GM12864 (cell line): ENCODE measurements around the gene SPINK8.

Experiments used
- DNase-seq: peaks from one replicate; pipeline ENCODE4 v3.0.0-alpha.2; 2011; ENCODE audit warnings: low read depth
- H3K4me3 ChIP-seq: 2 replicates; pipeline ENCODE4 v1.5.1; 2011; ENCODE audit warnings: mild to moderate bottlenecking, low read depth, low read length, control low read depth
- TF ChIP-seq, protein P1 (sequence below): IDR thresholded peaks from 2 replicates; pipeline ENCODE4 v1.5.1; 2011; ENCODE audit warnings: low read depth, mild to moderate bottlenecking, moderate library complexity, low read length, control low read depth, inconsistent platforms; ENCODE audit errors: missing control alignments

SPINK8 gene

DNA sequence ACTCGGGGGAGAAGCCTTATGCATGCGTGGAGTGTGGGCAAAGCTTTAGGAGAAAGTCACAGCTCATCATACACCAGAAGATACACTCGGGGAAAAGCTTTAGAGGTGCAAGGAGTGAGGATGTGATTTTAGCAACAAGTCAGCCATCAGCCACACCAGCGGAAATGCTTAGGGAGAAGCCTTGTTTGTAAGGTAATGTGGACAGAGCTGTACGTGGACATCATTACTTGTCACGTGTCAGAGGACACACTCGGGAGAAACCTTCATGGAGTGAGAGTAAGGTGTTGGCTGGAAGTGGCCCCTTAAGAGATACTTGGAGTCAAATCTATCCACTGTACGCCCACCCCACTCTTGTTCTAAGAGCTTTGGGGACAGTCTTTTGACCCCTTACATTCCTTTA, 63.9 kb downstream of the SPINK8 start:
- no peak overlapping the region for H3K4me3 ChIP-seq
- DNase-seq = no peak
- TF ChIP-seq, protein P1, sequence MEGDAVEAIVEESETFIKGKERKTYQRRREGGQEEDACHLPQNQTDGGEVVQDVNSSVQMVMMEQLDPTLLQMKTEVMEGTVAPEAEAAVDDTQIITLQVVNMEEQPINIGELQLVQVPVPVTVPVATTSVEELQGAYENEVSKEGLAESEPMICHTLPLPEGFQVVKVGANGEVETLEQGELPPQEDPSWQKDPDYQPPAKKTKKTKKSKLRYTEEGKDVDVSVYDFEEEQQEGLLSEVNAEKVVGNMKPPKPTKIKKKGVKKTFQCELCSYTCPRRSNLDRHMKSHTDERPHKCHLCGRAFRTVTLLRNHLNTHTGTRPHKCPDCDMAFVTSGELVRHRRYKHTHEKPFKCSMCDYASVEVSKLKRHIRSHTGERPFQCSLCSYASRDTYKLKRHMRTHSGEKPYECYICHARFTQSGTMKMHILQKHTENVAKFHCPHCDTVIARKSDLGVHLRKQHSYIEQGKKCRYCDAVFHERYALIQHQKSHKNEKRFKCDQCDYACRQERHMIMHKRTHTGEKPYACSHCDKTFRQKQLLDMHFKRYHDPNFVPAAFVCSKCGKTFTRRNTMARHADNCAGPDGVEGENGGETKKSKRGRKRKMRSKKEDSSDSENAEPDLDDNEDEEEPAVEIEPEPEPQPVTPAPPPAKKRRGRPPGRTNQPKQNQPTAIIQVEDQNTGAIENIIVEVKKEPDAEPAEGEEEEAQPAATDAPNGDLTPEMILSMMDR = no peak

DNA sequence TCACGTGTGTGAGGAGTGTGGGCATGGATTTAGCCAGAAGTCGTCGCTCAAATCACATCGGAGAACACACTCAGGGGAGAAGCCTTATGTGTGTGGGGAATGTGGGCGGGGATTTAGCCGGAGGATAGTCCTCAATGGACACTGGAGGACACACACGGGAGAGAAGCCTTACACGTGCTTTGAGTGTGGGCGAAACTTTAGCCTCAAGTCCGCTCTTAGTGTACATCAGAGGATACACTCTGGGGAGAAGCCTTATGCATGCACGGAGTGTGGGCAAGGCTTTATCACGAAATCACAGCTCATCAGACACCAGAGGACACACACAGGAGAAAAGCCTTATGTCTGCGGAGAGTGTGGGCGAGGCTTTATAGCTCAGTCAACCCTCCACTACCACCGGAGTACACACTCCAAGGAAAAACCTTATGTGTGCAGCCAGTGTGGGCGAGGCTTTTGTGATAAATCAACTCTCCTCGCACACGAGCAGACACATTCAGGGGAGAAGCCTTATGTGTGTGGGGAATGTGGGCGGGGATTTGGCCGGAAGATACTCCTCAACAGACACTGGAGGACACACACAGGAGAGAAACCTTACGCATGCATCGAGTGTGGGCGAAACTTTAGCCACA, 64.4 kb downstream of the SPINK8 start:
- DNase-seq = no peak
- no peak overlapping the region for H3K4me3 ChIP-seq
- TF ChIP-seq, protein P1 = no peak

DNA sequence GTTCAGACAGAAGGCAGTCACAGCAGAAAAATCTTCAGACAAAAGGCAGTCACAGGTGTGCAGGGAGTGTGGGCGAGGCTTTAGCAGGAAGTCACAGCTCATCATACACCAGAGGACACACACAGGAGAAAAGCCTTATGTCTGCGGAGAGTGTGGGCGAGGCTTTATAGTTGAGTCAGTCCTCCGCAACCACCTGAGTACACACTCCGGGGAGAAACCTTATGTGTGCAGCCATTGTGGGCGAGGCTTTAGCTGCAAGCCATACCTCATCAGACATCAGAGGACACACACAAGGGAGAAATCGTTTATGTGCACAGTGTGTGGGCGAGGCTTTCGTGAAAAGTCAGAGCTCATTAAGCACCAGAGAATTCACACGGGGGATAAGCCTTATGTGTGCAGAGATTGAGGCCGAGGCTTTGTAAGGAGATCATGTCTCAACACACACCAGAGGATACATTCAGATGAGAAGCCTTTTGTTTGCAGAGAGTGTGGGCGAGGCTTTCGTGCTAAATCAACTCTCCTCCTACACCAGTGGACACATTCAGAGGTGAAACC, 65.0 kb downstream of the SPINK8 start:
- no peak overlapping the region for H3K4me3 ChIP-seq
- TF ChIP-seq, protein P1 = no peak
- no peak for DNase-seq

DNA sequence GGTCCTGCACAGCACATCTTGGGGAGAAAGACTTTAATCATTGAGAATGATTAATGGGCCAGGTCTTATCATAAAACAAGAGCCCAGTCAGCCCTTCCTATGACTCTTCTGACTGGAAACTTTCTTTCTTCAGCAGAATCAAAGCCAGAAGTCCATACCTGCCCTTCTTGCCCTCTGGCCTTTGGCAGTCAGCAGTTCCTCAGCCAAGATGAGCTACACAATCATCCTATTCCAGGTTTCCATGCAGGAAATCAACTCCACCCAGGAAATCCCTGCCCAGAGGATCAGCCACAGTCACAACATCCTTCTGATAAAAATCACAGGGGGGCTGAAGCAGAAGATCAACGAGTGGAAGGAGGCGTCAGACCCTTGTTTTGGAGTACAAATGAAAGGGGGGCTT, 65.7 kb downstream of the SPINK8 start:
- TF ChIP-seq, protein P1 = no peak
- no peak overlapping the region for H3K4me3 ChIP-seq
- no peak for DNase-seq

DNA sequence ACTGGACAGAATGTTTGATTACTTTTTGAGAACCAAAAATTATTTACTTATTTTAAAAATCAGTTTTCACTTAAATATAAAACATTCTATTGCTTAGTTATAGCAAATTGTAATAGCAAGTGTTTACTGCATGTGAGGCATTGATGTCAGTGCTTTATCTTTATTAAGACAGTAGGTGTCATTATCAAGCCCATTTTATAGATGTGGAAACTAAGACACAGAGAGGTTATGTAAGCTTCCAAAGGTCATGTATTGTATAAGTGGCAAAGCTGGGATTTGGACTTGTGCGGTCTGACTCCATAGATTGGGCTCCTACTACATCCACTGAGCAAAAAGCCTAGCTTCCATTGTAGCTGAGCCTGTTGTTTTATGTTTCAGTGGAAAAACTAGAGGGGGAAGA, 74.9 kb downstream of the SPINK8 start:
- no peak overlapping the region for H3K4me3 ChIP-seq
- no peak for DNase-seq
- TF ChIP-seq, protein P1 = no peak
